Measurements from ENCODE around the gene DDC.

Gene DDC

GRCh38 chr7:50554431-50555322 is 10.5 kb downstream of the DDC start:
- ATAC-seq, result no peak
- TF ChIP-seq ZC3H10 (CRISPR knock-in tag; IDR thresholded peaks at IDR 0.05) (no peak), POU6F1 (CRISPR knock-in tag; IDR thresholded peaks at IDR 0.05; ENCODE audit: borderline replicate concordance, low read depth) (no peak), ZFP30 (CRISPR knock-in tag; IDR thresholded peaks at IDR 0.05) (no peak), ZFP3 (CRISPR knock-in tag; IDR thresholded peaks at IDR 0.05) (no peak), RARB (CRISPR knock-in tag; IDR thresholded peaks at IDR 0.05) (no peak), PPARA (CRISPR knock-in tag; IDR thresholded peaks at IDR 0.05; ENCODE audit: borderline replicate concordance) (no peak), SNAI2 (CRISPR knock-in tag; IDR thresholded peaks at IDR 0.05) (no peak), ZNF565 (CRISPR knock-in tag; conservative IDR thresholded peaks at IDR 0.05; ENCODE audit: low read depth) (no peak), GLIS3 (CRISPR knock-in tag; IDR thresholded peaks at IDR 0.05) (no peak), ZNF70 (CRISPR knock-in tag; IDR thresholded peaks at IDR 0.05) (no peak), ARNTL (CRISPR knock-in tag; IDR thresholded peaks at IDR 0.05; ENCODE audit: borderline replicate concordance, low read depth) (no peak), ZNF8 (CRISPR knock-in tag; IDR thresholded peaks at IDR 0.05) (no peak), TOX (CRISPR knock-in tag; IDR thresholded peaks at IDR 0.05; ENCODE audit: borderline replicate concordance) (no peak), OSR1 (CRISPR knock-in tag; IDR thresholded peaks at IDR 0.05) (no peak), CSDC2 (CRISPR knock-in tag; IDR thresholded peaks at IDR 0.05) (no peak), ISL1 (CRISPR knock-in tag; IDR thresholded peaks at IDR 0.05) (no peak), PATZ1 (CRISPR knock-in tag; IDR thresholded peaks at IDR 0.05; ENCODE audit: borderline replicate concordance) (no peak), ESRRG (CRISPR knock-in tag; IDR thresholded peaks at IDR 0.05) (no peak)
- TF ChIP-seq, protein P1, sequence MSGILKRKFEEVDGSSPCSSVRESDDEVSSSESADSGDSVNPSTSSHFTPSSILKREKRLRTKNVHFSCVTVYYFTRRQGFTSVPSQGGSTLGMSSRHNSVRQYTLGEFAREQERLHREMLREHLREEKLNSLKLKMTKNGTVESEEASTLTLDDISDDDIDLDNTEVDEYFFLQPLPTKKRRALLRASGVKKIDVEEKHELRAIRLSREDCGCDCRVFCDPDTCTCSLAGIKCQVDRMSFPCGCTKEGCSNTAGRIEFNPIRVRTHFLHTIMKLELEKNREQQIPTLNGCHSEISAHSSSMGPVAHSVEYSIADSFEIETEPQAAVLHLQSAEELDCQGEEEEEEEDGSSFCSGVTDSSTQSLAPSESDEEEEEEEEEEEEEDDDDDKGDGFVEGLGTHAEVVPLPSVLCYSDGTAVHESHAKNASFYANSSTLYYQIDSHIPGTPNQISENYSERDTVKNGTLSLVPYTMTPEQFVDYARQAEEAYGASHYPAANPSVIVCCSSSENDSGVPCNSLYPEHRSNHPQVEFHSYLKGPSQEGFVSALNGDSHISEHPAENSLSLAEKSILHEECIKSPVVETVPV (CRISPR knock-in tag; IDR thresholded peaks at IDR 0.05), result no peak
- TF ChIP-seq, protein P2, sequence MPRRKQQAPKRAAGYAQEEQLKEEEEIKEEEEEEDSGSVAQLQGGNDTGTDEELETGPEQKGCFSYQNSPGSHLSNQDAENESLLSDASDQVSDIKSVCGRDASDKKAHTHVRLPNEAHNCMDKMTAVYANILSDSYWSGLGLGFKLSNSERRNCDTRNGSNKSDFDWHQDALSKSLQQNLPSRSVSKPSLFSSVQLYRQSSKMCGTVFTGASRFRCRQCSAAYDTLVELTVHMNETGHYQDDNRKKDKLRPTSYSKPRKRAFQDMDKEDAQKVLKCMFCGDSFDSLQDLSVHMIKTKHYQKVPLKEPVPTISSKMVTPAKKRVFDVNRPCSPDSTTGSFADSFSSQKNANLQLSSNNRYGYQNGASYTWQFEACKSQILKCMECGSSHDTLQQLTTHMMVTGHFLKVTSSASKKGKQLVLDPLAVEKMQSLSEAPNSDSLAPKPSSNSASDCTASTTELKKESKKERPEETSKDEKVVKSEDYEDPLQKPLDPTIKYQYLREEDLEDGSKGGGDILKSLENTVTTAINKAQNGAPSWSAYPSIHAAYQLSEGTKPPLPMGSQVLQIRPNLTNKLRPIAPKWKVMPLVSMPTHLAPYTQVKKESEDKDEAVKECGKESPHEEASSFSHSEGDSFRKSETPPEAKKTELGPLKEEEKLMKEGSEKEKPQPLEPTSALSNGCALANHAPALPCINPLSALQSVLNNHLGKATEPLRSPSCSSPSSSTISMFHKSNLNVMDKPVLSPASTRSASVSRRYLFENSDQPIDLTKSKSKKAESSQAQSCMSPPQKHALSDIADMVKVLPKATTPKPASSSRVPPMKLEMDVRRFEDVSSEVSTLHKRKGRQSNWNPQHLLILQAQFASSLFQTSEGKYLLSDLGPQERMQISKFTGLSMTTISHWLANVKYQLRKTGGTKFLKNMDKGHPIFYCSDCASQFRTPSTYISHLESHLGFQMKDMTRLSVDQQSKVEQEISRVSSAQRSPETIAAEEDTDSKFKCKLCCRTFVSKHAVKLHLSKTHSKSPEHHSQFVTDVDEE (CRISPR knock-in tag; IDR thresholded peaks at IDR 0.05), result no peak

DNA sequence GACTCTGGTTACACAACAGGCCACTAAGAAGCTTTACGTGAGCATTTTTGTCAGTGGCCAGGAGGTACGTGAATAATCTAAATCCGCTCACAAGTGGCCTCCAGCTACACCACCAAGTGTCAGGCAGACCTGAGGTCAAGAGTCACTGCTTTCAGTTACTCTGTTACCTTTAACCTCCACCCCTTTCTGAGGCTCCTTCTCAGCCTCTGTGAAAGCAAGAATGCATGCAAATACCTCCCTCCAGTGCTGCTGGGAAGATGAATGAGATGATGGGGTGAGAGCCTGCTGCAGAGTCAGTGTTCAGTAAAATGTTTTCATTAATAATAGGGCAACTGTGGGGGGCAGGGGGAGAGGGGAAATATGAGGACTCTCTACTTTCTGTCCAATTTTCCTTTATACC is 11.2 kb downstream of the DDC start:
- TF ChIP-seq, protein P3, sequence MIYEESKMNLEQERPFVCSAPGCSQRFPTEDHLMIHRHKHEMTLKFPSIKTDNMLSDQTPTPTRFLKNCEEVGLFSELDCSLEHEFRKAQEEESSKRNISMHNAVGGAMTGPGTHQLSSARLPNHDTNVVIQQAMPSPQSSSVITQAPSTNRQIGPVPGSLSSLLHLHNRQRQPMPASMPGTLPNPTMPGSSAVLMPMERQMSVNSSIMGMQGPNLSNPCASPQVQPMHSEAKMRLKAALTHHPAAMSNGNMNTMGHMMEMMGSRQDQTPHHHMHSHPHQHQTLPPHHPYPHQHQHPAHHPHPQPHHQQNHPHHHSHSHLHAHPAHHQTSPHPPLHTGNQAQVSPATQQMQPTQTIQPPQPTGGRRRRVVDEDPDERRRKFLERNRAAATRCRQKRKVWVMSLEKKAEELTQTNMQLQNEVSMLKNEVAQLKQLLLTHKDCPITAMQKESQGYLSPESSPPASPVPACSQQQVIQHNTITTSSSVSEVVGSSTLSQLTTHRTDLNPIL (CRISPR knock-in tag; IDR thresholded peaks at IDR 0.05; ENCODE audit: low read depth), result no peak
- no peak for TF ChIP-seq ZFP30 (CRISPR knock-in tag; IDR thresholded peaks at IDR 0.05)
- no peak for TF ChIP-seq ZNF8 (CRISPR knock-in tag; IDR thresholded peaks at IDR 0.05)
- TF ChIP-seq, protein P2 (CRISPR knock-in tag; IDR thresholded peaks at IDR 0.05), result no peak
- no peak for TF ChIP-seq PATZ1 (CRISPR knock-in tag; IDR thresholded peaks at IDR 0.05; ENCODE audit: borderline replicate concordance)
- TF ChIP-seq OSR1 (CRISPR knock-in tag; IDR thresholded peaks at IDR 0.05), result no peak
- no peak for TF ChIP-seq TOX (CRISPR knock-in tag; IDR thresholded peaks at IDR 0.05; ENCODE audit: borderline replicate concordance)
- no peak for TF ChIP-seq GLIS3 (CRISPR knock-in tag; IDR thresholded peaks at IDR 0.05)
- no peak for ATAC-seq
